ENCODE measurements around the gene AMDHD2.
"Not testable (repeated sequence)": the region's sequence is repeated elsewhere in the genome, so short reads cannot be mapped to it uniquely, and the experiment has no call there.

Gene AMDHD2

DNA sequence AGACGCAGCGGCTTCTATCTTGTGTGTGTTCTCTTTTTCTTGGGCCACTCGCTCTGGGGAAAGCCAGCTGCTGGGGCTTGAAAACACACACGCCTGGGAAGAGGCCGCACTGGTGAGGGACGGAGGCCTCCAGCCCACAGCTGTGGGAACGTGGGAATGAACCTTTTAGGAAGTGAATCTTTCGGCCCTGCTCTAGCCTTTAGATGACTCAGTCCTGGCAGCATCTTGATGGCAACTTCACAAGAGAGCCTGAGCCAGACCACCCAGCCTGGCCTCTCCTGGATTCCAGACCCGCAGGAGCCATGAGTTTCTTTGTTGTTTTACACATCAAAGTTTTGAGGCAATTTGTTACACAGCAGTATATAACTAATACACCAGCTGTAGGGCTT lies 15.4 kb downstream of the AMDHD2 start:
- no peak for DNase-seq

DNA sequence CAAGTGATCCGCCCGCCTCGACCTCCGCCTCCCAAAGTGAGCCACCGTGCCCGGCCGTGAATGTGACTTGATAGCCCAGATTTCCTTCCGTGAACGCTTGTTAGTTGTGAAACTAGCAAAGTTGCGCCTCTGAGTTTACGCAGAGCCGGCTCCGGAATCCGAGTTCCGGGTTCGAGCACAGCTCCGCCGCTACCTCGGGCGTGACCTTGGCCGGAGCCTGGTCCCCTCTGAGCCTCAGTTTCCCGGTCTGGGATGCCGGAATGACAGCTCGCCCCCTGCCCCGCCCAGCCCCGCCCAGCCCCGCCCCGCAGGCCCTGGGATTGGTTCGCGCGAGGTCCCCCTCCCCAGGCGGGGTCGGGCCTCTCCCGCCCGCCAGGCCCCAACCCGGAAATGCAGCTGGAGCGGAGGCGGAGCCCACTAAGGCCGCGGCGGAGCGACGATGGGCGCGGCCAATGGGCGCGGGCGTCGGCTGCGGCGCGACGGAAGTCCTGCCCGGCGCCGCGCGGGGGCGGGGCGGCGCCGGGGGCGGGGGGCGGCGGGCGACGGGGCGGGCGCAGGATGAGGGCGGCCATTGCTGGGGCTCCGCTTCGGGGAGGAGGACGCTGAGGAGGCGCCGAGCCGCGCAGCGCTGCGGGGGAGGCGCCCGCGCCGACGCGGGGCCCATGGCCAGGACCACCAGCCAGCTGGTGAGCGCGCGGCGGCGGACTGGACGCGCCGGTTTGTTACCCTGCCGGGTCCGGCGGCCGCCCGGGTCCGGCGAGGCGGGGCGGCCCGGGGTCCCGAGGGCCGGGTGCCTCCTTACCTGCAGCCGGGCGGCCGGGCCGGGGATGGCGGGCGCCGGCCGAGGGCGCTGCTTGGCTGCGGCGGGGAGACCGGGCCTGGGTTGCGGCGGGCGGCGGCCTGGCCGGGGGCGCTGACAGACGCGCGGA lies 17.5 kb downstream of the AMDHD2 start, which contains the start of gene PDPK1:
Gene PDPK1 (plus strand): TSS at position 571 of the 929 bp plus-strand sequence. CDS start 92 bp downstream, at position 663.
- DNase-seq: peak; percentile 94

- DNase-seq: not testable (repeated sequence)
Measured at GRCh38 chr16:2539192-2539844, 19.1 kb downstream of the AMDHD2 start.

DNA sequence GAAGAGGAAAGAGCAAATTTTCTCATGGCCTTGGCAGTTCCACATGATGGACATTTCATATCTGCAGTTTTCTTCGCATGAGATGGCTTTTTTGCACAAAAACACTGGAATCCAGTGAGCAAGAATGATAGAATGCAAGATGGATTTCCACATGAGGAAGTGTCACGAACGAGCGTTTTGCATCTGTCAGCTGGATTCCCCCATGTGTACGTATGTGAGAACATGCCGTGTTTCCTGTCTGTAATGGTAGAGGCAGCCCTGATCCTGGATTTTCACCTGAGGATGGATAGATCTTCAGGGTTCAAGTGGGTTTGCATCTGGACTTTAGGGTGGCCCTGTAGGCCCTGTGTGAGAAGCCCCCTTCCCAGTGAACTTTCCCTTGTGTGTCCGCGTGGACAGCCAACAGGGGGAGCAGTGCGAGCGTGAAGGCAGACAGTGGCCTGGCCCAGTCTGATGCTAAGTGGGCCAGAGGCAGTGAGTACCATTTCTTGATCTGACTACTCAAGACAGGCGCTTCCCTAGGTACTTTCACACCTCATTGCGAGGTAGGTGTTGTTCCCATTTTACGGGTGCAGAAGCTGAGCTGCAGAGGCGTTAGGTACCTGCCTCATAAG lies 19.8 kb downstream of the AMDHD2 start:
- DNase-seq: not testable (repeated sequence)

DNA sequence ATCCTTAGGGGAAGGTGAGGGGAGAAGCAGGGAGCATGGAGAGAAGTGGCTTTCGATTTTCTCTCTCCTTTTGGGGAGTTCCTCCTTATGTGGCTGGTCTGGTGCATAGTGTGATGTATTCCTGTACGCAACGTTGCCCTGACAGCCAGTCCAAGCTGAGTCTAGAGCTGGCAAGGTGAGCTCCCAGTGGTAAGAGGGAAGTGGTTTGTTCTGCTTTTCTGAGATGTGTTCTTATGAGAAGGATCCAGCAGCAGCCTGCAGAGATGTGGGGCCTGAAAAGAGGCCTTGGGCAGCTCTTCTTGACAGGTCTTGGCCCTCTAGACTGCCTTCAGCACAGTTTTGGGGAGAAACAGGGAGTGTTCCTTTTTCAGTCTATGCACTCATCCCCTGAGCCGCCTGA lies 20.7 kb downstream of the AMDHD2 start:
- not testable (repeated sequence) for DNase-seq

DNA sequence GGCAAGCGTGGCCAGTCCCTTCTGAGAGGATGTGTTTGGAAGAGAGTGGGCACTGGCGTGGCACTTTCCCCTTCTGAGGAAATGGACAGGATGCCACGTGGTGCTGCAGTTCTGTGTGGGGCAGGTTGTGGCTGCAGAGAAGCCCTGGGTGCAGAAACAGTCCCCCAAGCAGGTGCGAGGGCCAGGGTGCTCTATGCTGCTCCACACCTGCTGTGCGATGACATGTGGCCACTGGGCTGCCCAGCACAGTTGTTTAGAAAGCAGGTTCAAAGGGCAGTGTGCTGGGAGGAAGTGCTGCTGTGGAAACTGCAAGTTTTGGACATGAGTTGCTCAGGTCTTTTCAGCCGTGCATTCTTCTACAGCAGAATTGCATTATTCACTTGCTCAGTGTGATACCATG lies 21.2 kb downstream of the AMDHD2 start:
- DNase-seq: not testable (repeated sequence)

DNA sequence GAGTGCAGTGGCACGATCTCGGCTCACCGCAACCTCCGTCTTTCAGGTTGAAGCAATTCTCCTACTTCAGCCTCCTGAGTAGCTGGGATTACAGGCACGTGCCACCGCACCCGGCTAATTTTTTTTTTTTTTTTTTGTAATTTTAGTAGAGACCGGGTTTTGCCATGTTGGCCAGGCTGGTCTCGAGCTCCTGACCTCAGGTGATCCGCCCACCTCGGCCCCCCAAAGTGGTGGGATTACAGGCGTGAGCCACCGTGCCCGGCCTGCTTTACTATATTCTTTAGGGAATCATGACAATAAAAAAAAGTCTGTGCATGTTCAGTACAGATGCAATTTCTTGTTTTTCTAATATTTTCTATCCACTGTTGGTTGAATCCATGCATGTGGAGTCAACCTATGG lies 23.6 kb downstream of the AMDHD2 start:
- not testable (repeated sequence) for DNase-seq

GRCh38 chr16:2550283-2550878 lies 30.2 kb downstream of the AMDHD2 start:
- DNase-seq: not testable (repeated sequence)

- DNase-seq: not testable (repeated sequence)
Measured at GRCh38 chr16:2551420-2551889, 31.3 kb downstream of the AMDHD2 start.

GRCh38 chr16:2554709-2555425 lies 34.7 kb downstream of the AMDHD2 start:
- not testable (repeated sequence) for DNase-seq

DNA sequence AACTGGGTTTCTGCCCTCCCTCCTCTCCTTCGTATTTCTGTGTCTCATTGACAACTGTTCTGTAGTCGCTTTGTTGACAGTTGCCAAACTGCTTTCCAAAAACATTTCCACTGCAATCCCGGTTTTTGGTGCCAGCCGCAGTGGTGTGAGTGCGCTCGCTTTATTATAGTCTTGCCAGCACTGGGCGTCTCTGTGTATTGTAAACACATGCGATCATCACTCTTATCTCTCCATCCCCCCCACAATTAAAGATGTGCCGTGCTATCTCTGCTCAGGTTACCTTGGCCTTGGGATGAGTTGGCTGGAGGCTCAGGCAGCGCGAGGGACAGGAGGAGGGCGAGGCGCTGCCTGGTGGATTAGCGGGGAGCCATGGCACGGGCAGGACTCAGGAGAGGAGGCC lies 37.0 kb downstream of the AMDHD2 start:
- DNase-seq: not testable (repeated sequence)

DNA sequence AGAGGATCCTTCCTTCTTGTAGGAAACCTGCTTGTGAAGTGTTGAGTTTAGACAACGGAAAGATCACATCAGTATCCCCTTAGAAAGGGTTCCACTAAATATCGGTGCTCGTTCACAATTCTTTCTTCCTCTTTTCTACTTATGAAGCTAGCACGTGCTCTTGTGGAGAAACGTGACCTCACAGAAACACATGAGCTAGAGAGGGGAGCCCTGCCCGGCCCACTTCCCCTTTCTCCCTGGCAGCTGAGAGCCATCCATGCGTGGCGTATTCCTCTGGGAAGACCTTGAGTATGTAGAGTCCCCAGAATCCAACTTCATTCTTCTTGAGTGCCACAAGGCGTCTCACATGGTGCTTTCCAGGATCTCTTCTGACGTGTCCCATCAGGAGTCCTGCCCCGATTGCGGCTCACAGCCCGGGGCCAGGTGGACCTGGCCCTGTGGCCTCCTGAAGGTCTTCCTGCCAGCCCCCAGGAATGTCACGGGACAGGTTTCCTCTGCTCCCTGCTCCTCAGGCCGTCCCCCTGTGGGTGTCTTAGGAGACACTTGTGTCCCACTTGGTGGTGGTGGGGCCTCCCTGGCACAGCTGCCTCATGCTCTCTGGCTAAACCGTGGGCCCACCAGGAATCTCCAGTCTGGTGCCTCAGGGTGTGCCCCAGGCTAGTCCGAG lies 40.1 kb downstream of the AMDHD2 start:
- not testable (repeated sequence) for DNase-seq

- not testable (repeated sequence) for DNase-seq
Measured at GRCh38 chr16:2560798-2561133, 40.6 kb downstream of the AMDHD2 start.

DNA sequence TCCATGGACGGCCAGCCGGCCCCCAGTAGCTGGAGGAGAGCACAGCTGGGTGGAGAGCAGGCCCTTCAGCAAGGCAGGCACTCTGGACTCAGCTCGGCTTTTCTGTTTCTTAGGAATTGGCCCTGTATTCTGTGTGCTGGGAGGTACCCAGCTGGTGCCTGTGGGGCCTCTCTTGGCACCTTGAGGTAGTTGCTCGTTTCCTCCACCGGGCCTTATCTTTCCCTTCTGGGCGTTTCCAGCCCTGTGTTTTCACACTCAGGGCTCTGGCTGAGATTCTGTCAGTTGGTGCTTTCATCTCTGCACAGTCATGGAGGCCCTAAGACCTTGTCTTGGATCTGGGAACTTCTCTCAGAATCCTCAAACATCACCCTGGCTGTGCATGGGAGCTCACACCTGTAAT lies 47.3 kb downstream of the AMDHD2 start:
- not testable (repeated sequence) for DNase-seq

DNA sequence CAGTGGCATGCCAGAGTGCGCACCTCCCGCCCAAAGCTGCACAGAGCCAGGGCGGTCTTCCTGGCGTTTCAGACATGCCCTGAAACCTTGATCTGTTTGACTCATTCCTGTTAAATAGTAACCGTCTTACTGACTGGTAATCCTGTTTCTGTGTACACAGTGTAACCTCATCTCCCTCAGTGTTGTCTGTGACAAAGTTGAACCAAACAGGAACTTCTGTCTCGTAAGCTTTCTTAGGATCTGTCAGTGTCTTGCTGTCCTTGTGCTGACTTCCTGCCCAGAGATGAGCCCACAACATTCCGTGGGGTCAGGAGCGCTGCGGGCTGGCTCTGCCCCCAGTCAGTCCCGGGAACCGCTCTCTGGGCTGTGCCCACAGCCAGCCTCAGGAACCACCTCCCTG lies 48.4 kb downstream of the AMDHD2 start:
- DNase-seq: not testable (repeated sequence)

DNA sequence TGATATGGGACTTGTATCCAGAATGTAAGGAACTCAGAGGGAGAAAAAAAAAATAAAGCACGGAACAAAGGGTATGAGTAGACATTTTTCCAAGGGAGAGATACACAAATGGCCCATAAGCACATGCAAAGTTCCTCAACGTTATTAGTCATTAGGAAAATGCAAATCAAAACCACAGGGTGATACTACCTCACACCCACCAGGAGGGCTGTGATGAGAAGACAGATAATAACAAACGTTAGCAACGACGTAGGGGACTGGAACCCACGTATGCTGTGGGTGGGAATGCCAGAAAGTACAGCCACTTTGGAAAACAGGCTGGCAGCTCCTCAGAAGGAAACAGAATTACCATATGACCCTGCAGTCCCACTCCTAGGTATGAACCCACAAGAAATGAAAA lies 52.5 kb downstream of the AMDHD2 start:
- not testable (repeated sequence) for DNase-seq

- DNase-seq: not testable (repeated sequence)
Measured at GRCh38 chr16:2575839-2576238, 55.7 kb downstream of the AMDHD2 start.

GRCh38 chr16:2577044-2577443 lies 56.9 kb downstream of the AMDHD2 start:
- not testable (repeated sequence) for DNase-seq

DNA sequence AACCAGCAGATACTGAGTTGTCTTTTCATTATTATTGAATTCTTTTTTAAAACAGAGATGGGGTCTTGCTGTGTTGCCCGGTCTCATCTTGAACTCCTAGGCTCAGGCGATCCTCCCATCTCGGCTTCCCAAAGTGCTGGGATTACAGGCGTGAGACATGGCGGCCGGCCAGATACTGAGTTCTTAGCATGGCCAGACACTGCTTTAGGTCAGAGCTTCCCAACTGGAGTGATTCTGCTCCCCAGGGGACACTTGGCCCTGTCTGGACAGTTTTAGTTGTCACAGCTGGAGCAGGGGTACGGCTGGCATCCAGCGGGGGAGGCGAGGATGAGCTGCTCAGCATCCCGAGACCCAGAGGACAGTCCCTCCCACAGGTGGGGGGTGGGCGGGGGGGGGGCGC lies 58.7 kb downstream of the AMDHD2 start:
- DNase-seq: not testable (repeated sequence)

GRCh38 chr16:2580143-2580542 lies 60.0 kb downstream of the AMDHD2 start:
- DNase-seq: not testable (repeated sequence)

- not testable (repeated sequence) for DNase-seq
Measured at GRCh38 chr16:2580818-2581217, 60.6 kb downstream of the AMDHD2 start.
